ENCODE results near the gene CCL2.

The CCL2 gene

DNA sequence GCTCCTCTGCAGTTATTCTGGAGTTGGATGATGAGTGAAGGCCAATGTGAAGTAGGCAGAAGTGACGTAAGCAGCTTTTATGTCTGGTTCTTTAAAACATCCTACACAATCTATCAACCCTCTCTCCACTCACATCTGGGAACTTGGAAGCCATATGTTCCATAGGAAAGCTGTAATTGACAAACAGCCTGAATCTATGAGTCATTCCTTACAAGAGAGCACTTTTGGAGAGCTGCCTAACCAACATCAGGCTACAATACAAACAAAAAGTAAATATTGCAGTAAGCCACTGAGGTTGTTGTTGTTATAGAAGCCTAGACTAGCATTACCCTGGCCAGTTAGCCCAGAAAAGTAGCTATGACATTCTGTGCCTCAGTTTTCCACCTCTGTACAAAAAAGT is 20.8 kb downstream of the CCL2 start:
- no peak for DNase-seq

DNA sequence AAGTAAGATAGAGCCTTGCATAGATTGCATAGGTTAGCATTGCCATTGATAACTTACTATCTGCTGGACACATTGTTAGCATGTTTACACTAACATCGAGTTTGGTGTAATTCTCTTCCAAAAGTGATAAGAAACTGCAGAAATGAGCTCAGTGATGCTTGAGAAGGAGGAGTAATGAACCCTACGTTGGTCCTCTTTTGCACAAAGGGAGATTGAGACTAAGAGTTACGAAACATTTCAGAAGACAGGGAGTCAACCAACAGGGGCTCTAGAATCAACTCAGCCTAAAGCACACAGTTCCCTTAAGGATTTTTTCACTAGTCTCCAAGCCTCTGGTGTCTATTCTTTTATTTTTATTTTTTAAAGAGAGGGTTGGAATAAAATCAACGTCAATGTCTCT is 21.7 kb downstream of the CCL2 start:
- no peak for DNase-seq

DNA sequence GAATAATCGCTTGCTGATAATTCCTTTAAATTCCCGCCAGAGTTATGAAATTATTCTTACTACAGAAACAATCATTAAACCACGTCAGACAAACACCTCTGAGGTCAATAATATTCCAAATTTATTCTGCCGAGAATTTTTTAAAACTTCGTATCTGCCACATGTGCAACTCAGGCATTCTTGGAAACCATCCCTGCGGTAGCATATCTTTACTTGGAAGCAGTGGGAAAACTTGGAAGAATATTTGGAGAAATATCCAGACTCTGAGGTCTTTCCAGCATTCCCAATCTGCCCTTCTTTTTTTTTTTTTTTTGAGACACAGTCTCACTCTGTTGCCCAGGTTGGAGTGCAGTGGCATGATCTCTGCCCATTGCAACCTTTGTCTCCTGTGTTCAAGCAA is 28.5 kb downstream of the CCL2 start:
- DNase-seq = no peak

DNA sequence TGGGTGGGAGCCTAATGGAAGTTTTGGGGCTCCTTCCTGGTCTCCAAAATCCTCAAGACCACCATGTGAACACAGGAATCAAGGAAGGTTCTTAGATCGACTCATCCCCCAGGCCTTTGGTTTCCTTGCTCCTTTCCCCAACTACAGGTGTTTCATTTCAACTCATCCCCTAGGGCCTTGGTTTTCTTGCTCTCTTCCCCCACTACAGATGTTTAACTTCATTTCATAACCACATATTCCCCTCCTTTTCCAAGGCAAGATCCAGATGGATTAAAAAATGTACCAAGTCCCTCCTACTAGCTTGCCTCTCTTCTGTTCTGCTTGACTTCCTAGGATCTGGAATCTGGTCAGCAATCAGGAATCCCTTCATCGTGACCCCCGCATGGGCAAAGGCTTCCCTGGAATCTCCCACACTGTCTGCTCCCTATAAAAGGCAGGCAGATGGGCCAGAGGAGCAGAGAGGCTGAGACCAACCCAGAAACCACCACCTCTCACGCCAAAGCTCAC is 30.3 kb downstream of the CCL2 start, which contains the start of gene CCL11:
TSS of gene CCL11 (plus strand) at position 457 of the 507 bp plus-strand sequence. CDS start 67 bp downstream, outside the sequence.
- no peak for DNase-seq

DNA sequence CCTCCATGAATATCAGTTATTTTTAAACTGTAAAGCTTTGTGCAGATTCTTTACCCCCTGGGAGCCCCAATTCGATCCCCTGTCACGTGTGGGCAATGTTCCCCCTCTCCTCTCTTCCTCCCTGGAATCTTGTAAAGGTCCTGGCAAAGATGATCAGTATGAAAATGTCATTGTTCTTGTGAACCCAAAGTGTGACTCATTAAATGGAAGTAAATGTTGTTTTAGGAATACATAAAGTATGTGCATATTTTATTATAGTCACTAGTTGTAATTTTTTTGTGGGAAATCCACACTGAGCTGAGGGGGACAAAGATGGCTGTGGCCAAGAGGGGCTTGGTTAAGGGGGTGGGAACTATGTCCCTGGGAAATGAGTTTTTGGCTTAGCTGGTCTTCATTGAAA is 32.8 kb downstream of the CCL2 start:
- DNase-seq = no peak

DNA sequence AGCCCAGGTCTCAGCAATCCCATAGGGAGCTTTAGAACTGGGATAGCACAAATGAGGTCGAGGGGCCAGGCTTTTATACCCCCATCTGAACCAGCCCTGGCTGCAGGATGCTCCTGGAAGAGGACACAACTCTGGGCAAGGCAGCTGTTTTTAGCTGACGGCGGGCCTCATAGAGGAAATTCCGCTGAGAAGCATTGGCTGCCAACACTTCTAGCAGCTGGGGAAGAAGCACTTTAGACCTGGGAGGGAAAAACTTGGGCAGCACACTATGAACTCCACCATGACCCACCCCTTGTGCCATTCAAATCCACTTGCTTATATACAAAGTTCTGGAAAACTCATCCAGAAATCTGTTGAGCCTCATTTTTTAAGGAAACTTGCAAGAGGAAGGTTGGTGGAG is 35.5 kb downstream of the CCL2 start:
- DNase-seq = no peak

DNA sequence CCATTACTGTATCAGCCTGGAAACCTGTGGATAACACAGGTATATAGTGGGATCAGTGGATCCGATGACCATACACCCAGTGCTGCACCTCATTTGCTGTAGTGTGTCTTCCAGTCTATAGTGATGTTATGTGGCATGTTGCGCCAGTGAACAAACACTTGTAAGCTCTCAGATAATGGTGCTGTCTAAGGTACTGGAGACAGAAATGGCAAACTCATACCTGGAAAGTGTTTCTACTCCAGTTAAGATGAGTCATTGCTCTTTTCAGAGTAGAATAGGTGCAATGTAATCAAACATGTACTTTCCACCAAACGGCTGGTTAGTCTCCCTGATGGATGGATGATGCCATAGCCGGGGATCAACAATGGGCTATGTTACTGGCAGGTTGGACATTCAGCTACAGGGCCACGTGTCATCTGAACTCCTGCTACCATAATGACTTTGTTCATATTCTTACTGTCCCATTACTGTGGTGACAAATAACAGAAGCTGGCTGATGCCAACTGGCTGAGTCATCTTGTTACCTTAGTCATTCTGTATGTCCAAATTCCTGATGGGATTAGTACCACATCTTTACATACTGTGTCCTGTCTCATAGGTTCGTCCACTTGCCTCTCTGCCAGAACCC is 36.8 kb downstream of the CCL2 start:
- no peak for DNase-seq

DNA sequence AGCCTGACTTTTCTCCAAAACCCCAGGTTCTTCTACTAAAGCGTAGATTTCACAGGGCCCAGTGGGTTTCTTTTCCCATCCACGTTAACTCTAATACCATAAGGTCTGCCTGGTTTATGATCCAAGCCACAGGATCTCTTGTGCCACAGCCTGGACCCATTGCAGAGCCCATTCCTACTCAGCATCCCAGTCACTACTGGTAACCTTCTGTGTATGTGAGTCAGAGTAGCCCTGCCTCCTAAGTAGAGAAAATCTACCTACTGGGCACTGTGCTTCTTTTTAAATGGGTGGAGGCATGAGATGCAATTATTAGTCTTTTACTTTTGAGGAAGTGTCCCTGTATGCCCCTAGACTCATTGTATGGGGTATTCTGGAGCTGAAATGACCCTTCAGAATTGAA is 43.9 kb downstream of the CCL2 start:
- no peak for DNase-seq

DNA sequence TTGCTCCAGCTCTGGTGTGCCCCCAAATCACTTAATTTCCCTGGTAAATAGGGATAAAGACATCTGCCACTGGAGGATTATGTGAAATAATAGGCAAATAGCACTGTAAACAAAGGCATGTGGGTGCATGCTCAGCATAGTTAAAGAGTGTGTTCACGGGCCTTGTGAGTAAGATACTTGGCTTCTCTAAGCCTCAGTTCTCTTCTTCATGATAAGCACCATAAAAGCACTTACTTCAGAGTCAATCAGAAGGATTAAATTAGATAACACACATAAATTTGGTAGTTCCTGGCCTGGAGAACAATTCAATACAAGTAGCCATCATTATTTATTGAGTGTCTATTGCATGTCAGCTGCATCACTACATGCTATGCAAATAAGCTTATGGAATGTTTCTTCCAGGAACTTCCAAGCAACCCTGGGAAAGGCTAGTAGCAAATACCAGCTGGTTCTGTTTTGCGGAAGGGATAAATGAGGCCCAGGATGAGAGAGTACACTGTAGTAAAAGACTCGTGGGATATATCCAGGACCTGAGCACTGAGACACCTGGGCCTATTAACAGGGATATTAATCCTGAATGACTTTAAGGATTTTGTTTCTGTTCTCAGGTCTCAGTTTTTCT is 45.0 kb downstream of the CCL2 start:
- no peak for DNase-seq

DNA sequence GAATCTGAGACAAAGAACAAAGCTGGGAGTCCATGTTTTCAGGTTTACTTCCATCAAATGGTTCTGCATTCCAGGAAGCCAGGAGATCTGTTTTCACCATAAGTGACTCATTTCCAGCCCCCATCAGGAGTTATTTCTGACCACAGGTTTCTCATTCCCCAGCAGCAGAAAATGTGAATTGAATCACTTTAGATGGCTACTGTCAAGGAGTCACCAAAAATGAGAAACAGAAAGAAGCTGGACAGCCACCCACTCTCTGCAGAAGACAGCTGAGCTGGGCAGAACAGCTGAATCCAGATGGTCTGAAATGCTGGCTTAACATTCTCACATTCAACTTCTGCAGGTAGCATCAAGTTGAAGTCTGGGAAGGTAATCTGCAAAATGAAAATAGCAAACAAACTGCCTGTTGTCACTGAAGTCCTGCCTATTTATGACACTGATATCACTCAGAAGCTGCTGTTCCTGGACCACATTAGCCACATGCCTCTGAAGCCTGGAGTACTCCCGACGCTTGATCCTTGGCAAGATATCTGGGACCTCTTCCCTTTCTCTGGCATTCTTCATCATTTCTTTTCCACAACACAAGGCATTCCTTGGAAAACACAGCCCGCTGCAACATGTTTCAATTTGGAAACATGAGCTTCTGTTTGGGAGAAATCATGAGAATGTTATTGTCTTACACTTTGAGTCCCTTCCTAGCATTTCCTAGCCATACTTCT is 45.7 kb downstream of the CCL2 start:
- DNase-seq = no peak

DNA sequence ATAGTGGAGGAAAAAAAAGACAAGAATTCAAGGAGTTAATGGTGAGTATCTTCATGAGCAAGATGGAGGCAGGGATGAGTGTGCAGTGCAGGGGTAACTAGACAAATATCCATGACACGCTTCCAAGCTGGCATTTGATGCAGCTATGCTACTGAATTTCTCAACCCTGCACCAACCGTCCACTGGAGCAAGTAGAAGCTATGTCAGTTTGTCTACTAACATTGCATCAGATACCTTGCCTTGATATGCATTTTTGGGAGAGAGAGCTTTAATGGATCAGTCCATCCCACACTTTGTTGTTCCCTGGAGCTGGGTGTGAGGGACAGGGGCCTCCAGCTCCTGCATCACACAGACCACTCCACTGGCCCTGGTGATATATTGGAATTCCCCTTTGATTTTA is 46.9 kb downstream of the CCL2 start:
- no peak for DNase-seq

DNA sequence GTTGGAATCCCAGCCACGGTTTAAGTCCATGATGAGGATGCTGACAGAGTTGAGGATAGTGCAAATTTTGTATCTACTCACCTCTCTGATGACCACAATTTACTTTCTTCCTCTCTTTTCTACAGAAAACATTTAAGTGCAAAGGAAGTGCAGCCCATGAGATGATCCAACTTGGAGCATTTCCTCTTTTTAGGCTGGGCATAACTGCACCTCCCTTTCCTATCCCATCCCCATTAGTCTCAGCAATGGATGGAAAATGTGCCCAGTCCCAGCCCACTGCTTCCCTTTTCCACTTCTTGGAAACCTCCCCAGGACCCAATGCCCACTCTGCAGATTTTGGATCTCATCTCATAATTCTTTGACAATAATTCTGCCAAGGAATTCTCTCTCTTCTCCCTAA is 47.6 kb downstream of the CCL2 start:
- DNase-seq = no peak

DNA sequence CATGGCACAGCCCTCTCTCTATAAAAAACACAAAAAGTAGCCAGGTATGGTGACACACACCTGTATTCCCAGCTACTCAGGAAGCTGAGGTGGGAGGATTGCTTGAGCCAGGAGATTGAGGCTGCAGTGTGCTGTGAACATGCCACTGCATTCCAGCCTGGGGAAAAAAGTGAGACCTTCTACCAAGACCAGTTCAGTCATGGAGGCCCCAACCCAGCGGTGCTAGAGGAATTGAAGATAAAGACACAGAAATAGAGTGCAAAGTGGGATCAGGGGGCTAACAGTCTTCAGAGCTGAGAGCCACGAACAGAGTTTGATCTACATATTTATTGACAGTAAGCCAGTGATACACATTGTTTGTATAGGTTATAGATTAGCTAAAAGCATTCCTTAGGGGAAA is 48.5 kb downstream of the CCL2 start:
- DNase-seq = no peak

DNA sequence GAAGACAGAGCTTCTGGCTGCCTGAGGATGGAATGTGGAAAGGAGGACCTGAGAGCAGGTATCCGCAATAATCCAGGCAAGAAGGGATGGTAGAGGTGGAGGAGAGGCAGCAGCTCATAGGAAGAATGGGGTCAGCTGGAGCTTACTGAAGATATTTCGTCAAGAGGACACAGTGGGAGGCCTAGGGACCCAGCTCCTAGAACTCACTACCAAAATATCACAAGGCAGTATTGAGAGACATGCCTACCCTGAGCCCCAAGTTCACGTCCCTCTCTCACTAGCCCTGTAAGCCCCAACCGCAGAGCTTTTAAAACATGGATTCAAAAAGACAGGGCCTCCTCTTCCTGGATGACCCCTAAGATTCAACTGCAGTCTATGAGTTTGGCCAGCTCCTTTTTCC is 50.0 kb downstream of the CCL2 start:
- DNase-seq = no peak

DNA sequence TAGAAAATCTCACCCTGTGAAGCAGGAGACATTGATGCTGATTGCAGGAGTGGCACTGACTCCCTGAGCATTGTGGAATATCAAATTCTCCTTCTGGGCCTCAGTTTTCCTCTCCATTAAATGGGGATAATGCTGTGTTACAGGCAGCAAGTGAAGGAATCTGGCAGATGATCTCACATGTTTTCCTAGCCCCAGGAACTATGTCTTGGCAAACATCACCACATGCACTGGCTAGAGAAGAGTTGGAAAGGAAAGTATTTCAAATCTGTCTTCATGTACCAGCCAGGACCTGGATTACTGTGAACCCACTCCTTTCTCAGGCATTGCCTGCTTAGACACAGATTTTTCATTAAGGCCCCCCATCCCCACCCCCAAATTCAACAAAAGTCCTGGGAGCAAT is 50.5 kb downstream of the CCL2 start:
- DNase-seq = no peak

DNA sequence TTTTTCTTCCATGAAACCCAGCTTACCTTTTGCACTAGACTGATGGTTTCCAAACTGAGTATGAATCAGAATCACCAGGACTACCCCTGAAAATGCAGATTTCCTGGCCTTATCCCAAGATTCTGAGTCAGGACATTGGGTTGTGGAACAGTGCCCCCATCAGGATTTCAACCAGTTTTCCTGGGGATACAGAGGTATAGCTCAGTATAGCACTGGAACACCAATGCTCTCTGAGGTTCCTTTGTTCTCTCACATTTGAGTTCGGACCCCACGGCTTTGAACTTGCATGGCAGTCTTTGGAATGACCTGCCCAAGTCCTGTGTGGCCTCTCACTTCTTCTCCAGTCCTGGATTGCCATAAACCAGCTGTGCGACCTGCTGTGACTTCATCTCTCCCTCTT is 51.4 kb downstream of the CCL2 start:
- DNase-seq = no peak

Measured in NCI-H2081 treated with DMSO at 0.1 percent for 48 hours (cell line).